SKM-1 (cell line): ENCODE data around the gene NR3C2.

Experiments used
- DNase-seq: peaks from one replicate; lab custom pipeline; 2025; ENCODE audit not compliant: unreplicated experiment; lab: John Stamatoyannopoulos, UW

Gene NR3C2

DNA sequence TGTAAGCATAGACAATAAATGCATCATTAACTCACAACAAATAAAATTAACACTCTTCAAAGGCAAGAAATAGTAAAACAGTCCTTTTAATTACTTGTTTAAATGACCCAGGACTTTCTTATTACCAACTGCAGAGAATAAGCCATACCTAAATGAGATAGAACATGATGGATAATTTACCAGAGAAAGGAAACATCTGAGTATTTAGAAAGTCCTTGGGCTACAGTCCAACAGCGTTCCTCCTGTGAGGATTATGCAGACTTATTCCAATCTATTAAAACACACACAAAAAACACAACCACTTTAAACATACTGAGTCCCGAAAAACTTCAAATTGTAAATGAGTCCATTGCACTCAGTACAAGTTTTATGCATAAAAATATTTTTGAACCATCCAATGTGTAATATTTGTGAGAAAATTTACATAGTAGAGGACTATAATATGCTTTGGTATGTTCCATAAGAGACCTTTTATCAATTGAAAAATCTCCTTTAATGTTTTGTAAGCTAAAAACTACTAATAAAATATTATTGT lies 129.2 kb downstream of the NR3C2 start:
- no peak for DNase-seq

DNA sequence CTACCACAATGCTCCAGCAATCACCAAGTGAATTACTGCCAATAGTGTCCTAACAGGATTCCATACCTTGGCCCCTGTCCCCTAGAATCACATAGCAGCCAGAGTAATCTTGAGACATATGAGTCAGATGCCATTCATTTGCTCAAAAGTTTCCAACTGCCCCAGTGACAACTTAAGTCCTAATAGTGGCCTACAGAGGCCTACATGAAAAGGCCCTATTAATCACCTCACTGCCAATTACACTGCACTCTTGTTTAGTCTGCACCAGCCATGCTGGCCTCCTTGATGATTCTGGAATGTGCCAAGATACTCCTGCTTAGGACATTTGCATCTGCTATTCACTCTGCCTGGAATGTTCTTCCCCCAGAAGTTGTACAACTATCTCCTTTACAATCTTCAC lies 130.7 kb downstream of the NR3C2 start:
- DNase-seq: no peak

DNA sequence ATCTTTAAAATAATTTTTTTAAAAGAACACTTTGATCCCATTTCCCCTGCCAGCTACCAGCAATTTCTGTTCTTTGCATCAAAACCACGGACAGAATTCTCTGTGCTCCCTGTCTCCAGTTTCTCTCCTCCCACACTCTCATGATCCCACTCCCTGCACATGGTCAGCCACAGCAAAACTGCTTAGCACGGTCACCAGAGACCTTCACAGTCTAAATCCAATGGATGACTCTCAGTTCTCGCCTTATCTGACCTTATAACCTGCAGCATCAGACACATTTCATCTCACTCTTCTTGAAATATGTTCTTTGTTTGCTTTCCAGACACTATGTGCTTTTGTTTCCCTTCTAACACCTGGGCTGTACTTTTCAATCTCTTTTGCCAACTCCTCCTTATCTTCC lies 131.5 kb downstream of the NR3C2 start:
- no peak for DNase-seq

DNA sequence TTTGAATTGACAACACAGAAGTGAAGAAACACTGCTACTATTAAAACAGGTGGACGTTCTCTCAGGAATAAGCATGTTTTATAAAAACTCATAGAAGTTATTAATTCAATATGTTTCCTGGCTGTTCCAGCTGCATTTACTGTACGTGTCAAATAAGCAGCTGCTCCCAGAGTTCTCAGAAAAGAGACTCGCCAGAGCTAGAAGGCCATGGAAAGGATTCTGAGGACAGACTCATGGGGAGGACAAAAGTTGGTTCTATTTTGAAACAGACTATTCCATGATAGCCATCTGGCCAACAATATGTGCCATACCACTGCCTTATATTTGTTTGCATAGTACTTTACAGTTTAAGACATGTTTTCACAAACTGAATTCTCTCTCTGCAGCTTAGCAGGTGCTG lies 136.5 kb downstream of the NR3C2 start:
- no peak for DNase-seq

DNA sequence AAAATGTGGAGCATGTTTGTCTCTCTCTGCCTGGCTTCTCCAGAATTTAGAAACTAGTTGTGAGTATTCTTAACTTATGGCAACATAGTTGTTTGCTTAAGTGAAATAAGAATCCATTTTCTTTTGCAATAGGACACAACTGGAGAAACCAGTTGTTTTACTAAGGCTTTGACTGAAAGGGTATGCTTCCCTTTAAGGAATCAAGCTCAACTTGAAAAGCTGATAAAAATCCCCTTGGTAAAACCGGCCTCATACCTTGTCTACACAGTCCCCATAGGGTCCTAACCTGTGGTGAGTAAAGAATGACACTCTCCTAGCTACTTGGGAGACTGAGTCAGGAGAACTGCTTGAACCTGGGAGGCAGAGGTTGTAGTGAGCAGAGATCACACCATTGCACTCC lies 139.8 kb downstream of the NR3C2 start:
- DNase-seq: no peak

DNA sequence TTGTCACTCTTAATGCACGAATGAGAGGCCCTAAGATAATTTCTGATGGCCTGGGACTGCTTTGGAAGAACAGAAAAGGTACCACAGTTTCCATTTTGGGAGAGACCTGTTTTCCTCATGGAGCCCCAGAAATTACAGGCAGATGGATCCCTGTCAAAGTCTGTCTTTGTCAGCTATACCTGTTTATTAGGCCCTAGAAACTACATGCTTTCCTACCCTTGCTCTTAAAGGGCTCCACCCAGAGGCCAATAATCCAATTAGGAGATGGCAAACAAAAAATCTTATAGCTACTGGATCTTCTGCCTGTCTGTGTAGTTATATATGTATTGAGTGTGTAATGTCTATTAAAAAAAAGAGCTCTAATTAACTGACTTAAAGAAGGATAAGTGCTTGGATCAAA lies 141.3 kb downstream of the NR3C2 start:
- DNase-seq: no peak

DNA sequence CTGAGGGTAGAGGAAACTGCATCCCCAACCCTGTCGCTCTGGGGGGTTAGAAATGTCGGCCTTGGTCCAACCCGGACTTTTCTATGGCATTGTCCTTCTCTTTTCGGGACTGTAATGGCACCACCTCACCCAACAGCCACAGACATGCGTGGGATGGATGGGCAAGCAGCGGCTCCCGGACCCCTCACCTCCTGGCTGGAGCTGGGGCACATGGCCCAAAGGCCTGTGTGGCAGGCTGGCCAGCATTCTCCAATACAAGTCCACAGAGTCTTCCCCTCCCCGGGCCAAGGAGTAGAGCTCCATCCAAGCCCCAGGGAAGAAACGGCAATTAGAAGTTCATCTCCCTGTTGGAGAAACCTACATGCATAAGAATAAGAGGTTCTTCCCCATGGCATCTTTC lies 142.9 kb downstream of the NR3C2 start:
- DNase-seq: no peak

DNA sequence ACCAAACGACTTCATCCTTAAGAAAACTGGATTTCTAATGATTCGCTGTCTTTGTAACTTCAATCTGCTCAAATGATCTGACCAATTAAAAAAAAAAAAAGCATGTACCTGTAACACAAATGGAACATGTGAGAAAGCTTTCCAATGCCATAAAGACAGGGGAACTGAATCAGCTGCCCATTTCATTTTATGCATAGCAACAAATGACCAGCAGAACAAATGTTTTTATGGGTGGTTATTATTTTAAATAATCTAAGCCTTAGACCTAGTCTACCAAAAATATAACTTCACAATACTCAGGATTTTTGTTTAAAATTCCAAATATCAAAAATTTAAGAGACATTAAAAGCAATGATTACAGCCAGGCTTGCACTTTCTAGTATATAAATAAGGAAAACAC lies 145.7 kb downstream of the NR3C2 start:
- DNase-seq: no peak

DNA sequence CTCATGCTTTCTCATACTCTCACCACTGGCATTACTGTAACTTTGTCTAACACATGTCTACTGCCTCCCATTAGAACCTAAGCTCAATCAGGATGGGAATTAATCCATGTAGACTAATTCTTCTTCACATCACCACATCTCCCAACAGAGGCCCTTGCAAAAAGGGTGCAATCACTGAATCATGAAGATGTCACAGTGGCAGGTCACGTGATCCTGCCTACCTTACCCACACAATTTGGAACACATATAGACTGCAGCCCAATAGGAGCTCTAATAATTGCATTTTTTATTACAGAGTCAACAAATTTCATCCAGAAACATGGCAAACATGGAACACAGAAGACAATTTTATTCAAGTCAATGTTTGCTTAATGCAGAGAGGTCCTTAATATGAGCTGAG lies 146.6 kb downstream of the NR3C2 start:
- no peak for DNase-seq

DNA sequence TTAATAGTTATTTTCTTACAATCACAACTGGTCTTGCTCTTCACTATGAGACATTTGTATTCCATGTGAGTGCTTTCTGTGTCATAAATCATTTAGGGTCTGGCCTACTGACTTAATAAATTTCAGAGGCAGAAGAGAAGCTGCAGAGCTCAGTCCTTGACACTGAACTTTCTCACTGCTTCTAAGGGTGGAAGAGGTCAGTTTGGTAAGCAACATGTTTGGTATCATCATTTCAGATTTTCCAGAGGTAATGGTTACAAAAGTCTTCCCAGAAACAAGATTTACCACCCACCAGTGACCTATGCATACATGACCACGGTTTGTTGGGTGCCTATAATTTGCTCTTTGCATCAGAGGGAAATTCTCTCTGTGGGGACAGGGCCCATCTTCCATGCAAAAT lies 148.6 kb downstream of the NR3C2 start:
- no peak for DNase-seq

DNA sequence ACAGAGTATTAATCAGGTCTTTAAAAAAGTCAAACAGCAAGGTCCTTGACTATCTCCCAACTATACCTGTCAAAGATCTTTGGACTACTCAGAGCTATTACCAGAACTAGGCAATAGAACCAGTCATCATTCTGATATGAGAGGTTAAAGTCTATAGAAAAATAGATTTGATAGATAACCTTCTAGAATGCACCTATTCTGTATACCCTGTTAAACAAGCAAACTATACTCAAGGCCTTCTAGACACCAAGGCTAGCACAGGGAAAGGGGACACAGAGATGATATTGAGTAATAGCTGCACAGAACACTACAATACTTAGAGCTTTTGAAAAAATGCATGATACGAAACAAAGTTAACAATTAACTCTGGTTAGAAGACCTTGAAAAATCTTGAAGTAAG lies 149.5 kb downstream of the NR3C2 start:
- DNase-seq: no peak

DNA sequence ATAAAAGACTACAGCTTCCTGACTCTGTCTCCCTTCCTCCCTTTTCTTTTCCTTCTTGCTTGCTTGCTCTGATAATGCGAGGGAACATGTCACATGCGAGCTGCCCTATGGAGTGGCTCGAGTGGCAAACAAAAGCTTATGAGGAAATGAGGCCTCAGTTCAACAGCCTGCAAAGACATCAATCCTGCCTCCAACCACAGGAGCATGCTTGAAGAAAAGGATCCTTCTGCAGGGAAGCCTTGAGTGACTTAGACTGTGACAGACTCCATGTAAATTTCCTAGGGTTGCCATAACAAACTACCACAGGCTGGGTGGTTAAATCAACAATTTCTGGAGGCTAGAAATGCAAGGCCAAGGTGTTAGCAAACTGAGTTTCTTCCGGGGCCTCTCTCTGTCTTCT lies 152.5 kb downstream of the NR3C2 start:
- DNase-seq: no peak

DNA sequence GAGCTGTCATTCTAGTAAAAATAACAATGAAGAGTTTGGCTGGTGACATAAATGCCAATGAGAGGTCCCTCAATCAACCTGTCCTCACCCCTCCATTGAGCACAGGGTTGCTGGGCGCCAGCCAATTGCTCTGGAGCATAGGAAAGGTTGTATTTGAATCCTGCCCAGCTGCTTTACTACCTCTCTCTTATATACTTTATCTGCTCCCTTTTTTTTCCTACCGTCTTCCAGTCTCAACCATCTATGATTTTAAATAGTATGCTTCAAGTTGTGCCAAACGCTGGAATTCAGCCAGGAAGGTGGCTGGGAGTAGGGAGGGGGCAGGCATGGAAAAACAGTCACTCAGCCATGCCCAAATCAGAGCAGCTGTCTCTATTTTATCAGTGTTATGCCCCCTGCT lies 153.8 kb downstream of the NR3C2 start:
- DNase-seq: no peak

DNA sequence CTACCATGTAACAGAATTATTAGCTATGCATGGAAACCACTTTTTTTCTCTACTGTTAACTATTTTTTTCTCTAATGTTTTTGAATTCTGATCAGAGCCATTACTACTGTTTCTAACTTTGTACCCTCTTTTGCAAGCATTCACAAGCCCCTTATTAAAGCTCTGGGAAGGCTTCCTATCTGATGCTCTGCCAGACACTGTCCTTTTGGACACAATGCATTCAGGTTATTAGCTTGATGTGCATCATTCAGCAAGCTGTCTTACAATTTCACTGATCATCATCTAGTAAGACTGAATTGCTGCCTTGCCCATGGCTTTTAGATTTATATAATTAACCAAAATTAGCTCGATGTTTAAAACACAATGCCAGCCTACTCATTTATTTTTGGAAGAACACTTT lies 155.1 kb downstream of the NR3C2 start:
- DNase-seq: no peak

DNA sequence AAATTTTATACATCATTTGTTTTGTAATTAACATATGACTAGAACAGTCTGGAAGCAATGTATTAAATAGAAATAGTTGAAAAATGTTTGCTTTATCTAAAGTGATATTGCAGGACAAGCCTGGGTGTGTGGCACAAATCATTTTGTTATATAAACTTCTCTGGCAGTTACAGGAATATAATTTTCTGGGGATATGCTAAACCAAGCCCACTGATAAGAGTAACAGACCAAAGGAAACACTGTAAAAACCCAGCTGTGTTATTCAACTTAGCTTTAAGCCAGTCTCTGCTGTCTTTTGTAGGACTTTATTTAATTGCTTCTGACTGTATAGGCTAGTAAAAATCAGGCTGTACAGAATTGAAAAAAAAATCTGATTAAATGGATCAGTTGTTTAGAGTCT lies 156.2 kb downstream of the NR3C2 start:
- DNase-seq: no peak

DNA sequence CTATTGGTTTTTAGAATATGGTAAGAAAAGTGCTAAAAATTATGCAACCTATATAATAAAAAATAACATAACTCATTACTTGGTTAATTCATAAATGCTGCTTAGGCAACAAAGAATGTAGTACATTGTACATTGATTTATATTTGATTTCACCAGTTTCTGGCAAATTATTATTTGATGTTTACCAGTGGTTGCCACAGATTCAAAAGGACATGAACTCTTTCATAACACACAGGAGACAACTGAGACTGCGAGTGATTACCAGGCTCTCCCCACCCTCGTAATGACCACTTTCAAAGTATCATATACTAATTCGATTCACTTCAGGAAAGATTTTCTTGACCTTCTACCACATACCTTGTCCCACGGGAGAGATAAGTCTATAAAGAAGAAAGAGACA lies 158.5 kb downstream of the NR3C2 start:
- DNase-seq: no peak

DNA sequence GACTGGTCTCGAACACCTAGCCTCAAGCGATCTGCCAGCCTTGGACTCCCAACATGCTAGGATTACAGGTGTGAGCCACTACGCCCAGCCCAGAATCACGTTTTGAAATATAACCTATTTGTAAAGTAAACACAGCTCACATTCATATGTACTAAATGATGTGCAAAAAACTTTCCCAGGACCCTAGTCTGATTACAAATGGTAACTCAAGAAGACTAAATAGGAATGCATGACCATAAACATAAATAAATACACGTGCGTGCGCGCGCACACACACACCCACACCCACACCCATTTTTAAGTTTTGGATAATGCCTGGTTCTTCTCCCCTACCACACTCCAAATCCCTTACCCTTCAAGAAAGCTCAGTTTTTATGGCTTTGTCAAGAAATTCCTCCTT lies 163.9 kb downstream of the NR3C2 start:
- DNase-seq: no peak

DNA sequence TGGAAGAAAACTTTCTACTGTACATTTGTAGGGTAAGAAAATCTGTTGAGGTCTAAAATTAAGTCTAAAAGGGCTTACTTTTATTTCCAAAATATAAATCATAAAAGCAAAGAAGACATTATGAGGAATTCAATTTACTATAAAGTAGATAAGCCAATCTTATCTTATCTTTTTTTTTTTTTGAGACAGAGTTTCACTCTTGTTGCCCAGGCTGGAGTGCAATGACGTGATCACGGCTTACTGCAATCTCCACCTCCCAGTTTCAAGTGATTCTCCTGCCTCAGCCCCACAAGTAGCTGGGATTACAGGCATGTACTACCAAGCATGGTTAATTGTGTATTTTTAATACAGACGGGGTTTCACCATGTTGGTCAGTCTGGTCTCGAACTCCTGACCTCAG lies 166.9 kb downstream of the NR3C2 start:
- no peak for DNase-seq

DNA sequence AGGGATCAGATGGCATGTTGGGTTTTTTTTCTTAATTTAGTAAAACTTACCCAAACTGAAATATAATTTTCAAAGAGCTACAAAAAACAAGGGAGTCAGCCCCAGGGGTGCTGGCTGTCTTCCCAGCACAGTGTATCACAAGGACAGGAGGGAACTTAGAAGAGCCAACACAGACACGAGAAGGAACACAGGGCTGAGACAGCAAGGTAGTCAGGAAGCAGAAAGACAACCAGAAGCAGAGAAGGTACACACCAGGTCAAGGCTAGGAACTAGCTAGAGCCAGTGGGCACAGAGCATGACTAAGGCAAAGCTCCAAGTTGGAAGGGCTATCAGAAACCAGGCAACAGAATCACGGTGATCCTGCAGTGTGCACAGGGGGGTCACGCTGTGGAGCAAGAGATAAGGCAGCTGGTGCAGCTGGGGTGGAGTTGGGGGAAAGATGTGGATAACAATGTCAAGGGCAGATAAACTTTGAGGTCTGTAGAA lies 168.7 kb downstream of the NR3C2 start:
- no peak for DNase-seq

DNA sequence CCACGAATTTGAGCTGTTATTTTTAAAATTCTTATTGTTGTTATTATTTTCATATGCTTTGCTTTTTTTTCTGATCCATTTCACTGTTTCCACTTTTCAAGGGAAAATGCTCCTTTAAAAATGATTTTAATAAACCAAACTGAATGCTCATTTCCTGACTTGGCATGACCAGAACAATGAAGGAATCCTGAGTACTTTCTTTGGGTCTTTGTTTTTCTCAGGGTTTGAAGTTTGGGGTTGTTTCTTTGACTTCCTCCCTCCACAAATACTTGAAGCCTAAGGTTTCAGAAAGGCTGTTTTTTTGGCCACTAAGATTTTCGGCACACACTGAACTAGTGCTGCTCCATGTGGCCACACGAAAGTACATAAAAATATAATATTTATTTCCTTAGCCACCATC lies 171.0 kb downstream of the NR3C2 start:
- no peak for DNase-seq

DNA sequence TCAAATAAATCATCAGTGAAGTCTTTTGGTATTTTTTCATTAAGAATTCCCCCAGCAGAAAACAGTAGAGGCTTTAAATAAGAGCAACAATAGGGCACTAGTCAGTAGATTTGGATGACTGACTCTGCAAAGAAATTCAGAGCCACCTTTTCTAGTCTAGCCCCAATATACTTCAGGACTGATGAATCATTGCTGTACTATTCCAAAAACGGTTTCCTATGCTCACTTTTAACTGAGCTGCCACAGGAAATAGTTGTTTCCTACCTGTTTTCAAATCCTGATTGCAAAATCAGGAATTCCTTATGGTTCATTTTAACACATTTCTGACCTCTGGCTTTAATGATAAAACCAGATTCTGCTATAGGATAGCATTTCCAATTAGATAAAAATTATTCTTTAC lies 171.6 kb downstream of the NR3C2 start:
- DNase-seq: no peak

DNA sequence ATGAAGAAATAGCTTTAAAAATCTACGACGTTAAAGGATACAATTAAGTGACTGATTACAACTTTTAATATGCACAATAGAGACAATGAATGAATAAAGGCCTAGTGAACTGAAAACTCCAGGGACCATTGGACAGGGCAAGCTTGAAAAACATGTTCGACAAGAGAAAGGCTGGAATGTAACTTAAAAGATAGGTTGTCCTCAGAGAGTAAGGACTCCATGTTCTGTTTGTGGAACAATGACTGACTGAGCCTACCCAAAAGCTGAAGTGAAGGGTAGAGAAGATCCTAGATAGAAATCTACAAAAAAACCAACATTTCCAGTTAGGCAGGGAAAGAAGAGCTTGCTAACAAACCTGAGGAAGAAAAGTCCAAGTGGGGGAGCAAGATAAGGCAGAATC lies 173.4 kb downstream of the NR3C2 start:
- DNase-seq: no peak

DNA sequence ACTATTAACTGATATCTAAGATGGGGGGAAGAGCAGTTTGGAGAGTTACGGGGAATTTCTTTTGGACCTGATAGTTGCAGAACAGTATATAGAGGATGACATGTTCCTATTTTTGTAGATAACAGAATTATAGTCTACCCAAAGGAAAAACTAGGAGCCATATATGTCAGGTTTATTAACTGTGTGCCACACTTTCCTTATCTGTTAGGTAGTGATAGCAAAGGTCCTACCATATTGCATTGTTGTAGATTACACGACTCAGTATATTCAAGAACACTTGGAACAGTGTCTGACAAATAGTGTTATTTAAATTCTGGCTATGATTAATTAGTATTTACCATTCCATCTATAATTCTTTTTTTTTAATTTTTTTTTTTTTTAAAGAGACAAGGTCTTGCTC lies 175.3 kb downstream of the NR3C2 start:
- no peak for DNase-seq

DNA sequence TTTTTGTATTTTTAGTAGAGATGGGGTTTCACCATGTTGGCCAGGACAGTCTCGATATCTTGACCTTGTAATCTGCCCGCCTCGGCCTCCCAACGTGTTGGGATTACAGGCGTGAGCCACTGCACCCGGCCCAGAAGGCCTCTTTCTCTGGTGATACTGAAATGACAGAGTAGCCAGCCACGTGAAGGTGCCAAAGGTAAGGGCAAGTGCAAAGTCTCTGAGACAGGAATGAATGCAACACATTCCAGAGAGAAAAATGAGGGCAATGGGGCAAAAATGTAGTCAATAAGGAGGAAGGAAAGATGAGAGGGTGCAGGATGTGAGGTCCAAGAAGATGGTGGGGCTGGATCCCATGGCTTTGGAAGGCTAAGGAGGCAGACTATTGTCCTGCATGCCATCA lies 176.0 kb downstream of the NR3C2 start:
- DNase-seq: no peak
